ENCODE measurements around the gene EIF5.

EIF5 gene

DNA sequence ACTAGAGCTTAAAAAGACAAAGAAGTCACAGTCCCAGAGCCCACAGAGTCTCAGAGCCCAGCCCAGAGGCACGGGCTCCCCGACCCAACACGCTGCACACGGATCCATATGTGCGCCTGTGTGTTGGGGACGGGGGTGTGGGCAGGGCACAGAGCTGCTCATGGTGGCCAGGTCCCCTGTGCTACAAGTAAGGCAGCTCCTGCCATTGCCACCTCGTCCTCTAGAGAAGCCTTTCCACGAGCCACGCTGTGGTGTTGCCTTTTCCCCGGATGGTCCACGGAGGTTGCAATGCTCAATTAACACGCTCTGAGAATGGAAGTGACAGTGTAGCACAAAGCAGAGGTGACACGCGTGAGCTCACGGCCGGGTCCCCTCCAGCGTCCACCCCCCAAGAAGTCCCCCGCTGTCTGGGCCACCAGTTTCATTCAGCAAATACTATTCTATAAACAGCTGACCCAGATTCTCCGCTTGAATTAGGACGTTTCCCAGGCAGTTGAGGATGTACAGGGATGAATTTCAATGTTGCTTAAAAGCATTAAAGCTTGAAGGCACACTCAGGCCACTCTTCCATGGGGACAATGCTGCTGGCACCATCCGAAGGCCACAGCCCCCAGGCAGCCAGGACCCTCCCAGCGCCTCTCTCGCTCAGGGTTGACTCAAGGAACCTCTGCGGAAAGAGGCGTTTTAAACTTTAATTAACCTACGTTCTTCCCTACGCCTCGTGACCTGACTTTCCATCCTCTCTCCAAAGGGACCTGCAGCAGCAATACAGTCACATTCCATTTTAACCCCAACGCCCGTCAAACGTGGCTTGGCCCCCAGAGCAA lies 22.7 kb upstream of the EIF5 start:
- TF ChIP-seq, protein P1, sequence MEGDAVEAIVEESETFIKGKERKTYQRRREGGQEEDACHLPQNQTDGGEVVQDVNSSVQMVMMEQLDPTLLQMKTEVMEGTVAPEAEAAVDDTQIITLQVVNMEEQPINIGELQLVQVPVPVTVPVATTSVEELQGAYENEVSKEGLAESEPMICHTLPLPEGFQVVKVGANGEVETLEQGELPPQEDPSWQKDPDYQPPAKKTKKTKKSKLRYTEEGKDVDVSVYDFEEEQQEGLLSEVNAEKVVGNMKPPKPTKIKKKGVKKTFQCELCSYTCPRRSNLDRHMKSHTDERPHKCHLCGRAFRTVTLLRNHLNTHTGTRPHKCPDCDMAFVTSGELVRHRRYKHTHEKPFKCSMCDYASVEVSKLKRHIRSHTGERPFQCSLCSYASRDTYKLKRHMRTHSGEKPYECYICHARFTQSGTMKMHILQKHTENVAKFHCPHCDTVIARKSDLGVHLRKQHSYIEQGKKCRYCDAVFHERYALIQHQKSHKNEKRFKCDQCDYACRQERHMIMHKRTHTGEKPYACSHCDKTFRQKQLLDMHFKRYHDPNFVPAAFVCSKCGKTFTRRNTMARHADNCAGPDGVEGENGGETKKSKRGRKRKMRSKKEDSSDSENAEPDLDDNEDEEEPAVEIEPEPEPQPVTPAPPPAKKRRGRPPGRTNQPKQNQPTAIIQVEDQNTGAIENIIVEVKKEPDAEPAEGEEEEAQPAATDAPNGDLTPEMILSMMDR (conservative IDR thresholded peaks at IDR 0.05; ENCODE audit: low read depth, low read length), result no peak
- H3K4me3 ChIP-seq (ENCODE audit: low read length), result no peak overlapping the region
- no peak for DNase-seq (ENCODE audit: low read depth)

DNA sequence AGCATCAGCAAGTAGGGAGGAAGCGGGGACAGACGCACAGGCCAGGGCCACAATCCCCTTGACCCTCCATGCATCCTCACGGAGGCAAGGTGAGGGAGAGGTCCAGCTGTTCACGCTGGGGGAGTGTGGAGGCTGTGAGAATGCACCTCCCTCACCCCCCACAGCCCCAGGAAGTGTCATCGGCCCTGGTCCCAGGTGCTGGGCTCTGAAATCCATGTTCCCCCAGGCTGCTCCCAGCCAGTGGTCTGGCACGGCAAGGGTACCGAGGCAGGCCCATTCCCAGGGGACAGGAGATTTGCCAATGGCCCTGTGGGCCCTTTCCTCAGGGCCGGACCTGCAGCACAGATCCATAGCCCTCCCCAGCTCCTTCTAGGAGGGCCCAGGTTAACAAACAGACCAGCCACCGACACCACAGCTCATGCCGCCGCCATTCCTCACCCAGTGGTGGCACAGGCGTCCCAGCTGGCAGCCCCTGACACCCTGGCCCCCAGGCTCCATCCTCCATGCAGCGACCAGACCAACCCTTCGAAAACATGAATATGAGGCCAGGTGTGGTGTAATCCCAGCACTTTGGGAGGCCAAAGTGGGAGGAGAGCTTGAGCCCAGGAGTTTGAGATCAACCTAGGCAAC lies 21.9 kb upstream of the EIF5 start:
- TF ChIP-seq, protein P1 (conservative IDR thresholded peaks at IDR 0.05; ENCODE audit: low read depth, low read length), result no peak
- DNase-seq (ENCODE audit: low read depth), result no peak
- H3K4me3 ChIP-seq (ENCODE audit: low read length), result no peak overlapping the region

DNA sequence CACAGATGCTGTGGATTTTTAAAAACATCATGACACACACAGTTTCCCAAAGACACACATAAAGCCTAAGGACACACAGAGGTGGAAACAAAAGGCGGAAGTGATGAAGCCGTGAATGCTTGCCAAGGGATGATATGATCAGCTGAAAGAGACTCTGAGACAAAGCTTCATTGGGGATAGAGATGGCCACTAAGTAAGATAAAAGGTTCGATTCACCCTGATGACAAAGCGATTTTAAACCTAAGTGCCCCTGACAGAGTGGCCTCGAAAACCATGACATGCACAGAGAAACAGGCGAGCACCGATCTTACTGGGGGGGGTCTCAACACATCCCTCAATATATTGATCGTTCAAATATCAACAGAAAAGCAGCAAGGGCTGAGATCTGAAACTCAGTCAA lies 20.3 kb upstream of the EIF5 start:
- DNase-seq (ENCODE audit: low read depth), result no peak
- TF ChIP-seq, protein P1 (conservative IDR thresholded peaks at IDR 0.05; ENCODE audit: low read depth, low read length), result no peak
- H3K4me3 ChIP-seq (ENCODE audit: low read length), result no peak overlapping the region

DNA sequence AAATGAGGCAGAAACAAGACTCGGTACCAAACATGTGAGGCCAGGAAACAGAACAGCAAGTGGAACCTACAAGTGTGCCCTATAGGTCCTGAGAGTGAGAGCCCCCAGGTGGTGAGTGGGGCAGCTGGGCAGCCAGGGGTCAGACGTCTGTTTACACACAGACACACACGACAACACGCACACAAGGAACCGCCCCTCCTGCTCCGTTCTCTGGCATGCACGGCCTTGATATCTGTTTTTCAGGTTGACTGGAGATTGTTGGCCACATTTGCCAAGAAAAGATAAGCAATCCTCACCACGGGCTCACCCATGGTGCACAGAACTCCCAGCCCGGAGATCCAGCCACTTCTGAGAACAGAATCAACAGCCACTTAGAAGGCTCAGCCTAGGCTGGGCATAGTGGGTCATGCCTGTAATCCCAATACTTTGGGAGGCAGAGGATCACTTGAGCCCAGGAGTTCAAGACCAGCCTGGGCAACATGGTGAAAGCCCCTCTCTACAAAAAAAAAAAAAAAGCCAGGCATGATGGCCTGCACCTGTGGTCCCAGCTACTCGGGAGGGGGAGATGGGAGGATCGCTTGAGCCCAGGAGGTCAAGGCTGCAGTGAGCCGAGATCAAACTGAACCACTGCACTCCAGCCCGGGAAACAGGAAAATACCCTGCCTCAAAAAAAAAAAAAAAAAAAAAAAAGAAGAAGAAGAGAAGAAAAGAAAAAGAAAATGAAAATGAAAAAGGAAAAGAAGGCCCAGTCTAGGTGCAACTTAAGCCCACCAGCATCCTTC lies 19.4 kb upstream of the EIF5 start:
- TF ChIP-seq, protein P1 (conservative IDR thresholded peaks at IDR 0.05; ENCODE audit: low read depth, low read length), result no peak
- no peak for DNase-seq (ENCODE audit: low read depth)
- H3K4me3 ChIP-seq (ENCODE audit: low read length), result no peak overlapping the region

DNA sequence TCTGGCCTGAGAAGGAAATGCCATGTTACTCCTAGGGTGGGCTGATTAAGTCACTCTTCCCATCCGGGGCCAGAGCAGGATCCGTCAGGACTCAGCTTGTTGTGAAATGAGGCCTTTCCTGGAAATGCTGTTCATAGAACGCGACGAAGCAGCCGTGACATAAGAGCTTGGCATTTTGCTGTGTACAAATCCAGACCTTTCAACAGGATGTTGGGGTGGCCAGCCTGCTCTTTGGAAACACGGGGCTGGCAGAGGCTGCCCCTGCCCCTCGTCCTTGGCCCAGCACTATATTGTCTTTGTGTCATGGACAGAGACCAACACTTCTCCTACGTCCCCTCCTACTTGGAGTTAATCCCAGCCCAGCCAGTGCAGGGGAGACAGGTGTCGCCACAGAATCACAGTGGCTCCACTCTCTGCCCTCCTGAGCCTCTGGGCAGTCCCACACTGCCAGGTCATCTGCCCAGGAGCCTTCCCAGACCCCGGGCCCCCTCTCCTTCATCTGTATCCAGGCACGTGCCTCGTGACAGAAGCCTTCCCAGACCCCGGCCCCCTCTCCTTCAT lies 18.6 kb upstream of the EIF5 start:
- TF ChIP-seq, protein P1 (conservative IDR thresholded peaks at IDR 0.05; ENCODE audit: low read depth, low read length), result no peak
- DNase-seq (ENCODE audit: low read depth), result no peak
- no peak overlapping the region for H3K4me3 ChIP-seq (ENCODE audit: low read length)

DNA sequence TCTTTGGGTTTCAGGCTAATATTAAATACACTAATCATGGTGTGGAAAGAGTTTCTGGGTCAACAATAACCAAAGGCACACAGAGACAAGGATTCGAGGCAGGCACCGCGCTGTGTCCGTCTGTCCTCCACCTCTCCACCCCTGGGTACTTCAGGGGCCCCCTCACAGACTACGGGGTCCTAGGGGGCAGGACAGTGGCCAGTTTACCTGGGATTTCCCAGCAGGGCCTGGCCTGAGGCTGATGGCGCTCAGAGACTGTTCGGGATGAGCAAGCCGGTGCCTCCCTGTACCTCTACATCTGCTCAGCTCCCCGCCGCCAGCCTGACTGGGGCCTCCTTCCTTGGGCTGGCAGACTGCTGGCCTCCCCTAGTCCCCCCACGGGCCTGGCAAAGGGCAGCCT lies 18.1 kb upstream of the EIF5 start:
- no peak overlapping the region for H3K4me3 ChIP-seq (ENCODE audit: low read length)
- DNase-seq (ENCODE audit: low read depth), result no peak
- TF ChIP-seq, protein P1 (conservative IDR thresholded peaks at IDR 0.05; ENCODE audit: low read depth, low read length), result no peak
